NCI-H187 (cell line): Measurements from ENCODE around the gene IL1RN.

Source experiments
- DNase-seq, 2 experiments: peaks; one replicate each; lab custom pipeline; 2025; lab: John Stamatoyannopoulos, UW

IL1RN gene

DNA sequence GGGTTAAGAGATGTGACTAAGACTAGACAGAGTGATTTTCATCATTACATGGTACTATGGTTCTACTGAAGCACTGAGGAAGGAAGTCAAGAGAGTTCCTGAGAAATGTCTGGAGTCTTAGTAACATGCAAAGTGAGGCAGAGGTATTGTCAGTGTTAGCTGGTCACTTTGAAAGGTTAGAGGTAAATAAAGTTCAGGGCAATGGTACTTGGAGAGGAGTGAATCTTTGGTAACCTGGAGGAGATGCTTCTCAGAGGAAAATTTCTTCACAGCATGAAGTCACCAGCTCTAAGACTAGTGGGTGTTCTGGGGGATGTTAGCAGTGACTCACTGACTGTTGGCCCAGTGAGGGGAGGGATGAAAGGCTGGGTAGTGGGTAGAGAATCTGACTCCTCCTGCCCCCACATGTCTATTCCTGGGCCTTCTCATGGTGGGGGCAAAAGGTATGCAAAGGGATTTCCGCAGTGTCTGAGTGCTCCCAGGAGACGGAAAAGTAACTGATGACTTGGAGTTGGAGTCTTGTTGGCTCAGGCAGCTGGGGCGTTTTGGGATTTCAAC is 23.3 kb upstream of the IL1RN start:
- no peak for DNase-seq

DNA sequence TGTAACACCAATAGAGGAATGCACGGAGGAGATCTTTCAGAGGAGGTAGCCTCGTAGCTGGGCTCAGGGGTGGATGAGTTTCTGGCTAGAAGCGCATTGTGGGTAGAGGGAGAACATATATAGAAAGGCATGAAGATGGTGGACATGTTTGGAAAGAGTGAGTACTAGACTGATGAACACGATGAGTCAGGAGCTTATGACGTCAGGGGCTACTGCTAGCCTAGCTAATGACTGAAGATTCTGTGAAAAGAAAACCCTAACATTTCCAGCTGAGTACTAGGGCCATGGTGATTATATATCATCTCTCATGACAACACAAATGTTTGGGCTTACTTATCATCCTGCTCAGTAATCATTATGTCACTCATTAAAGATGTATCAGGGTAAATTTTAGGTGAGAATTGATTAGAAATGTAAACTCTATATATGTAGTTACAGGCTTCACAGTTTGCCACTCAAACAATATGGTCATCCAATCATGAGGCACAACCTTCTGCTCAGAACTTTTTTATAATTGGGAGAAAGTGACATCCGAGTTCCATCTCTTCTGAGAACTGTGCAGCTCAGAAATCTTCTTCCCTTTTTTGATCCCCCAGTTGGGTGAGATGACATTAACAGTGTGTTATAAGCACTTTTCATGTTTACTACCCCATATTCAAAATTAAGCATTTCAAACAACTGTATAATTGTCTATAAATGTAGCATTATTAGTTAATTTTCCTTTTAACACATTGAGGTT is 22.2 kb upstream of the IL1RN start:
- DNase-seq = no peak

DNA sequence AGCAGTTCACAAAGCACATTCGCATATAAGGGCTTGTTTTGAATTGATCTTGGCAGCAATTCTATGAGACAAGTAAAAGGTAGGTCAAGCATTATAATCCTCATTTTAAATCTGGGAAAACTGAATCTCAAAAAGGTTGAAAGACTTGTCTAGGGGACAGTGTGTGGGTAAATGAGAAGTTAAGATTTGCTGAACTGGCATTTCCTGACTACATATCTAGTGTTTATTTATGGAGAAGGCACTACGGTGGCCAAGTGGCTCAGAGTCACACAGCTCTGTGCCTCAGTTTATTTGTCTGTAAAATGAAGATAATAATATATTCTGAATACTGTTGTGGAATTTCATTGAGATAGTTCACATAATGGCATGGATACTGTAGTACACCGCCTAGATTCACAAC is 16.3 kb upstream of the IL1RN start:
- no peak for DNase-seq

DNA sequence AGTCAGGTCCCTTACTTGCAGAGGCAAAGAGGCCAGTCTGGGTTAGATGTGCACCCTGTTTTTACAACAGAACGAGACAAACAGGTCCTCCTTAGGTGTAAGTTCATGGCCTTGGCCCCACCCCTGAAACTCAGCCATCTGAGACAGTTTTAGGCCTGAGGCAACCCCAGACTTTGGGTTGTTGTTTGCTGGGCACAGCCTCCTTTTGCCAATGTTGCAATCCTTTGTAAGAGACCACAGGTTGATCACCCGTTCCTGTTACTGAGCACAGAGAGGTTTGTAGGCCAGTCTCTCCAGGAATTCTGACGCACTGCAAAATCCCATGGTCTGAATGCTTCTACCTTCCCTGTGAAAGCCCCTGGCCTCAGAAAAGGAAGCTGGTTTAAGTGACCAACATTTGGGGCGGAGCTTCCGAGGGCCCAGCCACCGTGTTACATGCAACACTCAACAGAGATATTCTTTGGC is 15.5 kb upstream of the IL1RN start:
- DNase-seq = no peak

DNA sequence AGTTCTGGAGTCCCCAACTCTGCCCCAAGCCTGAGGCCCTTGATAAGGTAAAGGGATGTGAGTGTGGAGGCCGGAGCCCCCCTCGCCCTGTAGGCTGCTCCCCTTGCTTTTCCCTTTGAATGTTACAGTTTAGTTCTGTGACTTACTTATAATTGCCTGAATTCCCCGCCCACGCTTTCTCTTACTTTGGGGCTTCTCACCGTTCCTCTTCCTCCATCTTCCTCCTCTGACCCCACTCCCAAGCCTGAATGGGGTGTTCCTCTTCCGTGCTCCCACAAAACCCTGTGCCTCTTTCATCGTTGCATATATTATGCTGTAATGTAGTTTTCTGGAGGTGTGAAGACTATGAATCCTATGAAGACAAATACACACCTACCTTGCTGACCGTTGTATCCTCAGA is 15.0 kb upstream of the IL1RN start:
- no peak for DNase-seq

DNA sequence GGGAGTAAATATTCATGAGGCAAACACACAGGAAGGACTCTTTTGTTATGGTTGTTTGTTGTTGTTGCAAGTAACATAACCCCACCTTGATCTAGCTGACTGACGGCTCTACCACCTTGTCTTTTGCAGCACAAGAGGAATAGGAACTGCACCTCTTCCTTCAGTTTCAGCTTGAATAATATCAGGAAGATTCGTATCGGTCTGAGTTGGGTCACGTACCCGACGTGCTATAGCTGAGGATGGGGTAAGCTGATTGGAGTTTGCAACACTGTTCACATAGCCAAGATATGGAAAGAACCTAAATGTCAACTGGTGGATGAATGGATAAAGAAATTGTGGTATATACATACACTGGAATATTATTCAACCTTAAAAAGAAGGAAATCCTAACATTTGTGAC is 14.5 kb upstream of the IL1RN start:
- no peak for DNase-seq

DNA sequence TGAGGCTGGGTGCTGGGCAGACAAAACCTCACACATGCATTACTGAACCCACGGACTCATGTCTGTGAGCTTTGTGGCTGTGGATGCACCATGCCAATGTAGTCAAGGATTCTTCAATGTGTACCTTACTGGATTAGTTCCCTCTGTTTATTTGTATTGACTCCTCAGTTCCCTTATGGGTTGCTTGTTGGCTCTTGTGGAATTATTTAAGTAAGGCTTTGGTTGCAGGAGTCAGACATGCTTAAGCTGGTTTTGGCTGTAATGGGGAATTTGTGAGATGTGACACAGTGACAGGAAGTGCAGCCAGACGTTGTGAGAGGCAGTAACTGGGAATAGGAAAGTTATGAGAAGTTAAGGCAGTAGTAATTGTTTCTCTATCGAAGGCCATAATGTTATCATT is 13.6 kb upstream of the IL1RN start:
- DNase-seq = no peak

DNA sequence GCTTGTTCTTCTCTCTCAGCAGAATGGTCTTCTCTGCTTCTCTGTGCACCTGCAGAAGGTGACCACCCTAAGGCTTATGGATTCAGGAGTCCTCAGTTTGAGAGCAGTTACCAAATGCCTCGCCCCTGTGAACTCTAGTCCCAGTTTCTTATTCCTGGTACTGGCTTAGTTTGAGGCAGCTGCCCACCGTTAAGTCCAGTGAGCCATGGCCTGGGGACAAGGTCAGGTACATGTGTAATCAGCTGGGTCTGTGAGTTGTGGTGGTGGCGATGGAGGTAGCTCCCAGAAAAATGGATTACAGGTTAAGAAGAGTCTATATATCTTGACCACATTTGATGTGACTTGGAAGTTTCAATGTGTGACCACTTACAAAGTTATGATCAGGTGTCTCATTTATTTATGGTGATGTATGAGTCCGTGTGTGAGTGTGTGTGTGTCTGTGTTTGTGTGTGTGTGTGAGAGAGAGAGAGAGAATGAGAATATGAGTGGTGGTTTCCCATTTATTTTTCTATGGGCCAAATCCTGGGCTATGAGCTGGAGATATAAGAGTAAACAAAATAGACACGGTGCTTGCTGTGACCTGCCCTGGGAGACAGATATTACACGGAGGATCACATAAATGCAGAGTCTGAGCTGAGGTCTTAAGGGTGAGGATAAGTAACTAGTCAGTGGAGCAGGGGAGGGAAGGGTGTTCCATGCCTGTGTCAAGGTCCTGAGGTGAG is 13.0 kb upstream of the IL1RN start:
- no peak for DNase-seq

DNA sequence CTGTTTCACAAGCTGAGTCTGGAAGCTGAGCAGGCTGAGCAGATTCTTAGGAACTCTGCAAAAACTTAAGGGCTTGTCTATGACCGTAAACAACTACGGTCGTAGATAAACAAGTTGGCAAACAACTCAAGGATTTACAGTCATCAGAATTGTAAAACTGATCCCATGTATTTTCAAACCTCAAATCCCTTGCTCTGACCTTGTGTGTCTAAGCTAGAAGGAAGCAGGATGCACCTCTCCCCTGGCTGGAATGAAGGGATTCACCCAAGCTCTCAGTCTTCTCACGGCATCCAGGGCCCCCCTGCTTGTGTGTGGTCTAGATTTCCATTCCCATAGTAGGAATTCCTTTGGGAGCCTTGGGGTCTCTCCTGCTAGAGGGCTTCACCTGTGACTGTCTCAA is 12.4 kb upstream of the IL1RN start:
- DNase-seq = no peak

DNA sequence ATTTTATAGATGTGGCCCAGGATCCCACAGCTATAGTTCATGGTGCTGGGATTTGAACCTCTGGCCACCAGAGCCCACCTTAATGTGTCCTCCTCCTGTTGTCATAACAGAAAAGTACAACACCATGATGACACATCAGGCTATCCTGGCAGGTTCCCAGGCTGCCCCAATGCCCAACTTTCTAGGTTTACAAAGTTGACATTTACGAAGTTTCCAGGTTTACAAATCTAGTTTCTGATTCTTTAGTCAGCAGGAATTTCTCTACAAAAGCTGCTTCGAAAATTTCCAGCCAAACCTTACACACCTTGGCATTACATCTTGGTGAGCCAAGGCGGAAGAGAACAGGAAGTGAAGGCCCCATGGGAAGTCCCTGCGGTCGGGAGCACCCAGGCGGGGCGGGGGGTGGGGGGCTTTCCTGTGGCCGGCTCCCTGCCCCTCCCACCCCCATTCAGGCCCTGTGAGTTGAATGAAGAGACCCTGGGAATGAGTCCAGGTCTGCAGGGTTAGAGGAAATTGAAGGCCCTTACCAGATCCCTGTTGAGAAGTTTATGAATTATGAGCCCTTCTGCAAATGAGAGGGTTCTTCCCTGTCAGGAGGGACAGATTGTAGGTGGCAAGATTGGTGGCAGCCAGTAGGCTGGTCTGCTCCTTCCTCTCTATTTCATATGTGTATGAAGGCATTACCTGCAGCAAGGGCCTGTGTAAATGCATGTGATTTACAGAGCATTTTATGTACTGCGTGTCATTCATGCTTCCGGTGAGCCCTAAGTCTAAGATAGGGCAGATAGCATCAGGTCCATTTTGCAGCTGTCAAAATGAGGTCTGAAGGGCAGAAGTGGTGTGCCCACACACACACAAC is 11.1 kb upstream of the IL1RN start:
- no peak for DNase-seq

DNA sequence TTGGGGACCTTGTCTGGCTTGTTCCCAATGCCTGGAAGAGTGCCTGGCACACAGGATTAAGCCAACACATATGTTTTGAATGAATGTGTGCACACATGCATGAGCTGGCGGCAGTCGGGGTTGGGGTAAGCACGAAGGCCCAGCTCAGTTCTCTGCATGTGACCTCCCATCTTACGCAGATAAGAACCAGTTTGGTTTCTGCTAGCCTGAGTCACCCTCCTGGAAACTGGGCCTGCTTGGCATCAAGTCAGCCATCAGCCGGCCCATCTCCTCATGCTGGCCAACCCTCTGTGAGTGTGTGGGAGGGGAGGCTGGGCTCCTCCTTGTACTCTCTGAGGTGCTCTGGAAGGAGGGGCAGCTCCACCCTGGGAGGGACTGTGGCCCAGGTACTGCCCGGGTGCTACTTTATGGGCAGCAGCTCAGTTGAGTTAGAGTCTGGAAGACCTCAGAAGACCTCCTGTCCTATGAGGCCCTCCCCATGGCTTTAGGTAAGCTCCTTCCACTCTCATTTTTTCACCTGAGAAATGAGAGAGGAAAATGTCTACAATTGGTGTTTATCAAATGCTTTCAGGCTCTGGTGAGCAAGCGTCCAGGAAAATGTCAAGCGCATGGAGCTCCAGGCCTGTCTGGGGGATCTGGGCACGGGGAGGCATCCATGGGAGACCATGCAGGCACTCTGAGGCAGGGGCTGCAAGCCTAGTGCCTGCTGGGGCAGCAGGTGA is 9.7 kb upstream of the IL1RN start:
- no peak for DNase-seq

DNA sequence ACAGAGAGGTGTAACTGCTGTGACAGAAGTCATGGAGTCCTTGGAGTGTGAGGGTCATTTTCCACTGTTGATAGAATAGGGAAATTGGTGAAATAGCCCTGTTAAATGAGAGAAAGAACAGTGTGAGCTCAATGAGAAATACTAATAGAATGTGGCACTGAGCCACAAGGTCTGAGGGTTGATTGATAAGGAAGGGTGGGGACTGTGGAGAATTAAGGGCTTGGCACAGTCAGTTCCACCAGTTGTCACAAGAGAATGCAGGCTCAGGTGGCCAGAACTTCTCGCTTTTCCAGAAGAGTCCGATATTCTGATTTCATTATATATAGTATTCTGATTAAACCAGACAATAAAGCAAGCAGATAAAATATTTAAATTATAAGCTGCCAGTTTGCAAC is 9.1 kb upstream of the IL1RN start:
- no peak for DNase-seq

DNA sequence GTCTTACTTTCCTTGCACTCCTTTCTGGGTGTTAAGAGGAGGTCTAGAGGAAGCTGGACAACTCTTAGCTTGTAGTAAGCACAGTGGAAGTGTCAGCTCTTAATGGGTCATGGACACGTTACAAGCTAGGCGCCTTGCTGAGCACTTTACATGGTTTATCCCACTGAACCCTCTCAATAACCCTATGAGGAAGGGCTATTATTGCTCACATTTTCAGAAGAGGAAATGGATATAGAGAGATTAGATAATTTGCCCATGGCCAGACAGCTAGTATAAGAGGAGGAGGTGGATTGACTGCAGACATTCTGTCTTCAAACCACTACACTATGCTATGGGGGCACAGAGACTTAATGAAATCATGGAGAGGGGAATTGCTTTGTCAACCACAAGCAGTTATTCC is 8.3 kb upstream of the IL1RN start:
- no peak for DNase-seq

DNA sequence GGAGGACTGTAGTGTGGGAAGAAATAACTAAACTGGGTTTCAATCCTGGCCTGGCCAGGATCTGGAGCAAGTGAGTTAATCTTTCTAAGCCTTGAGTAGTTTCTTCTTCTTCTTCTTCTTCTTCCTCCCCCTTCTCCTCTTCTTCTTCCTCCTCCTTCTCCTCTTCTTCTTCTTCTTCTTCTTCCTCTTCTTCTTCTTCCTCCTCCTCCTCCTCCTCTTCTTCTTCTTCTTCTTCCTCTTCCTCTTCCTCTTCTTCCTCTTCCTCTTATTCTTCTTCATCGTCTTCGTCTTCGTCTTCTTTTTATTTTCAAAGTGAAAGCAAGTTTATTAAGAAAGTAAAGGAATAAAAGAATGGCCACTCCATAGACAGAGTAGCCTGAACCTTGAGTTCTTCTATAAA is 6.5 kb upstream of the IL1RN start:
- DNase-seq = no peak

DNA sequence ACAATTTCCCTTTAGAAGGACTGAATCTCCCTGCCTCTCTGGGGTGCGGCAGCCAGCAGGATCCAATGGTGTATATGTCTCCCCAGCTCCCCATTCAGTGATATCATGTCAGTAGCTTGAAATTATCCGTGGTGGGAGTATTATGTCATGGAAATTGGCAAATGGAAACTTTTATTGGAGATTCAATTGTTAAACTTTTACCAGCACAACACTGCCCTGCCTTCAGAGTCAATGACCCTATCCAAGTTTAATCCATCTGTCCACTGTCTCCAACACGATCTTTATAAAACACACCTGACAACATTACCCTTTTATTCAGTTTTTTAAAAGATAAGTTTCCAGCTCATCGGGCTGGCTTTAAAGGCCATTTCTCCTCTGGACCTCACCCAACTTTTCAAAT is 5.0 kb upstream of the IL1RN start:
- DNase-seq = no peak

DNA sequence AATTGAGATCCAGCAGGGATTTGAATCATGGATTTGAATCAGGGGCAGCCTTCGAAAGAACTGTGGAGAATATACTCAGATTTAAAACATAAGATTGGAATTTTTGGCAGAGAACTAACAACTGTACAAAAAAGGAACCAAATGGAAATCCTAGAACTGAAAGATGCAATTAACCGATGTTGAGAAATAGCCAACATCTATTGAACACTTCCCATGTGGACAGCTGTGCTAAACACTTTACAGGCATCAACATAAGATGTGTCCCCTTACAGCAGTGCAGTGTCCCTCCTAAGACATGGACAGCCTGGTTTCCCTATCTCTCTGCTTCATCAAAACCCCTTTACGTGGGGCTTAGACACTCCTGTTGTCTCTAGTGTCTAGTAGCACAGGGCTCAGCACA is 3.7 kb upstream of the IL1RN start:
- DNase-seq = no peak

DNA sequence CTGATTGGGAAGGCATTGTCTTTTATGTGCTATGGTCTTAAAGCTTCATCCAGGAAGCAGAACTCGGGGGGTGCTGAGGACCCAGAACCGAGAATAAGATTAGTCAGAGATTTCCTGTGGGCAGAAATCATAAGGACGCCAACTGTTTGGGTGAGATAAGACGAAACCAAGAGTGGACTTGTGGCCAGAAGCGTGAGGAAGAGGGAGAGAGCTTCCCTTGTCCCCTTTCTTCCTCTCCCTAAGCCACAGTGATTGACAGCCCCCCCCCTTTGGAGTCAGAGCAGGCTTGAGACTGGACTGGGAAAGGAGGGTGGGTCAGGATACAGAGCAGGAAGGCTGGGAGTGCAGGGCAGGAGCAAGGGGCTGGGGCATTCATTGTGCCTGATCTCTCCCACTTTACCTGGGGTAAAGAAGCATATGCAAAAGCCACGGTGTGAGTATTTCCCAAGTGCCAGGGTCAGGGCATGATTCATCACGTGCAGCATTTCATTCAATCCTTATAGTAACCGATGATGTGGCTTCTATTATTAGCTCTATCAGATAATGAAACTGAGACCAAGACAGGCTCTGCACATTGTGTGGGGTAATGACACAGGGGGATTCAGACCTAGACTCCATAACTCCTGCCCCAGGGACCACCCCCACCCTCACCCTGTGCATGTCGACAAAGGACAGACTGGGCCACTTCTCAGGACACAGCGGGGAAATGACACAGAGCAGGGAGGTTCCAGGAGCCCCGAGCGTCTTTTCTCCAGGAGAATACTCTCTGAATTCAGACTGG is 3.0 kb upstream of the IL1RN start:
- no peak for DNase-seq

DNA sequence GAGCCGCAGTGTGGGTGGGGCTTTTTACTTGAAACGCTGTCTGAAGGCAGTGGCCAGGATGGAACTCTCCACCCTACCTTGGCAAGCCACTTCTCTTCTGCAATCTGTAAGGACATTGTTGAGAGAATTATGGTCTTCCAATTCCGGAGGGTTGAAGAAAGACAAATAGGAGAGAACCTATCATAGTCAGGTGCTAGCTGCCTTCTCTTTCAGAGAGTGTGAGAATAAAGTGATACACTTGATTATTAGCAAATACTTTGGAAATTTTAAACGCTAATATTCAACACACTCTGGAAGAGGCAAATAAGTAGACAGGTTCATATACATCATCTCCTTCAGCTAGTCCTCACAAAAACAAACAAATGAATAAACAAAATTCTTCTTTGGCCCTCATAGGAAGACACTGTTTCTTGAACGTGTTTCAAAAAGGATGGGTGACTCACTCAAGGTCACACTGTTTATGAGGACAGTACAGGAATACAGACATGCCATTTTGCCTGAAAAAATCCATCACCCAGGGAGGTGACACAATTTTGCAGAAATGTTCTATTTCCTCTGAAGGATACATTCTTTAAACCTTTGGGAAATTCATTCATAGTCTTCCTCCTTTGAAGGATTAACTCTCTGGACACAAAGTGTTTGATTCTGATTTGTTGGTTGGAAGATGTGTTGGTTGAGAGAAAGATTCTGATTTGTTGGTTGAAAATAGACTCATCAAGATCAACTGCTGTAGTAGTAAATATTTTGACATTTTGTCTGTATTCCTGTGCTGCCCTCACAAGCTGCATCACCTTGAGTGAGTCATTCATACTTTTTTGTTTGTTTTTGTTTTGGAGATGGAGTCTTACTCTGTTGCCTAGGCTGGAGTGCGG is 2.2 kb upstream of the IL1RN start:
- DNase-seq = no peak

DNA sequence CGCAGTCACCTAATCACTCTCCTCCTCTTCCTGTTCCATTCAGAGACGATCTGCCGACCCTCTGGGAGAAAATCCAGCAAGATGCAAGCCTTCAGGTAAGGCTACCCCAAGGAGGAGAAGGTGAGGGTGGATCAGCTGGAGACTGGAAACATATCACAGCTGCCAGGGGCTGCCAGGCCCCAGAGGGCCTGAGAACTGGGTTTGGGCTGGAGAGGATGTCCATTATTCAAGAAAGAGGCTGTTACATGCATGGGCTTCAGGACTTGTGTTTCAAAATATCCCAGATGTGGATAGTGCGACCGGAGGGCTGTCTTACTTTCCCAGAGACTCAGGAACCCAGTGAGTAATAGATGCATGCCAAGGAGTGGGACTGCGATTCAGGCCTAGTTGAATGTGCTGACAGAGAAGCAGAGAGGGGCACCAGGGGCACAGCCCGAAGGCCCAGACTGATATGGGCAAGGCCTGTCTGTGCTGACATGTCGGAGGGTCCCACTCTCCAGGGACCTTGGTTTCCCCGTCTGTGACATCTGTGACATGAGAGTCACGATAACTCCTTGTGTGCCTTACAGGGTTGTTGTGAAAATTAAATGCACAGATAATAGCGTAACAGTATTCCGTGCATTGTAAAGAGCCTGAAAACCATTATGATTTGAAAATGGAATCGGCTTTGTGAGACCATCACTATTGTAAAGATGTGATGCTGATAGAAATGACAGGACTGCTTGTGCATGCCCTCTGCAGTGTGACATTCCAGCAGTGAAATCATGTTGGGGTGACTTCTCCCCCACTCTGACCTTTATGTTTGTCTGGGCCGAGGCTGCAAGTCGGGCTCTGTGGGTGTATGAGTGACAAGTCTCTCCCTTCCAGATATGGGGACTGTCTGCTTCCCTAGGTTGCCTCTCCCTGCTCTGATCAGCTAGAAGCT is 510 bp downstream of the IL1RN start:
- DNase-seq = no peak
